ENCODE measurements around the gene DIPK1A. TPM values are rescaled to one million over a fixed set of nuclear protein-coding genes. Genes with fewer than 3 reads are reported as not detected.

The DIPK1A gene
- total RNA-seq, 1 donor from 2014 or later, result 5.7 TPM

GRCh38 chr1:92848201-92848600 is 113.1 kb downstream of the DIPK1A start:
- no peaks in the 10 kb centered on the region for H3K27me3 ChIP-seq (ENCODE audit: control insufficient read depth in 3 of 3, insufficient read depth in 3 of 3, low read length in 3 of 3)
- no peak overlapping the region for H3K27ac ChIP-seq (ENCODE audit: low read depth, low read length)
- peak overlapping the region in 1 of 3 donors; percentile 10 for H3K9ac ChIP-seq (ENCODE audit: low read depth in 1 of 3, low read length in 3 of 3)
- H3K4me1 ChIP-seq (ENCODE audit: control insufficient read depth in 3 of 3, insufficient read depth in 3 of 3, low read length in 3 of 3), result no peaks in the 10 kb centered on the region
- H3K4me3 ChIP-seq (ENCODE audit: low read length in 3 of 3), result no peak overlapping the region
- H3K36me3 ChIP-seq (ENCODE audit: control insufficient read depth in 3 of 3, insufficient read depth in 3 of 3, low read length in 3 of 3), result peaks cover 3 to 15% (median 10%) of the 10 kb centered on the region in 3 donors
- H3K9me3 ChIP-seq (ENCODE audit: control insufficient read depth in 3 of 3, low read length in 3 of 3), result no peaks in the 10 kb centered on the region

- H3K9ac ChIP-seq (ENCODE audit: low read depth in 1 of 3, low read length in 3 of 3), result no peak overlapping the region
- H3K27ac ChIP-seq (ENCODE audit: low read depth, low read length), result no peak overlapping the region
- no peak overlapping the region for H3K4me3 ChIP-seq (ENCODE audit: low read length in 3 of 3)
- H3K36me3 ChIP-seq (ENCODE audit: control insufficient read depth in 3 of 3, insufficient read depth in 3 of 3, low read length in 3 of 3), result peaks cover 18 to 33% (median 31%) of the 10 kb centered on the region in 3 donors
- H3K27me3 ChIP-seq (ENCODE audit: control insufficient read depth in 3 of 3, insufficient read depth in 3 of 3, low read length in 3 of 3), result no peaks in the 10 kb centered on the region
- no peaks in the 10 kb centered on the region for H3K4me1 ChIP-seq (ENCODE audit: control insufficient read depth in 3 of 3, insufficient read depth in 3 of 3, low read length in 3 of 3)
- no peaks in the 10 kb centered on the region for H3K9me3 ChIP-seq (ENCODE audit: control insufficient read depth in 3 of 3, low read length in 3 of 3)
Measured at GRCh38 chr1:92845908-92846307, 115.4 kb downstream of the DIPK1A start.

GRCh38 chr1:92844439-92844838 is 116.8 kb downstream of the DIPK1A start:
- H3K36me3 ChIP-seq (ENCODE audit: control insufficient read depth in 3 of 3, insufficient read depth in 3 of 3, low read length in 3 of 3), result peaks cover 24 to 44% (median 43%) of the 10 kb centered on the region in 3 donors

GRCh38 chr1:92843429-92844352 is 117.6 kb downstream of the DIPK1A start:
- Histone ChIP-seq H3K9me3 (ENCODE audit: control insufficient read depth in 3 of 3, low read length in 3 of 3) (no peaks in the 10 kb centered on the region), H3K27me3 (ENCODE audit: control insufficient read depth in 3 of 3, insufficient read depth in 3 of 3, low read length in 3 of 3) (no peaks in the 10 kb centered on the region), H3K4me1 (ENCODE audit: control insufficient read depth in 3 of 3, insufficient read depth in 3 of 3, low read length in 3 of 3) (peaks cover 0 to 5% (median 2%) of the 10 kb centered on the region in 3 donors), H3K4me3 (ENCODE audit: low read length in 3 of 3) (no peak overlapping the region), H3K9ac (ENCODE audit: low read depth in 1 of 3, low read length in 3 of 3) (no peak overlapping the region), H3K27ac (ENCODE audit: low read depth, low read length) (no peak overlapping the region), H3K36me3 (ENCODE audit: control insufficient read depth in 3 of 3, insufficient read depth in 3 of 3, low read length in 3 of 3) (peaks cover 24 to 52% (median 46%) of the 10 kb centered on the region in 3 donors)

More at GRCh38 chr1:92844439-92844838, 116.8 kb downstream of the DIPK1A start:
- Histone ChIP-seq H3K4me3 (ENCODE audit: low read length in 3 of 3) (no peak overlapping the region), H3K27ac (ENCODE audit: low read depth, low read length) (no peak overlapping the region), H3K4me1 (ENCODE audit: control insufficient read depth in 3 of 3, insufficient read depth in 3 of 3, low read length in 3 of 3) (peaks cover 0 to 2% (median 0%) of the 10 kb centered on the region in 3 donors), H3K9me3 (ENCODE audit: control insufficient read depth in 3 of 3, low read length in 3 of 3) (no peaks in the 10 kb centered on the region), H3K27me3 (ENCODE audit: control insufficient read depth in 3 of 3, insufficient read depth in 3 of 3, low read length in 3 of 3) (no peaks in the 10 kb centered on the region), H3K9ac (ENCODE audit: low read depth in 1 of 3, low read length in 3 of 3) (no peak overlapping the region)

GRCh38 chr1:92843046-92843423 is 118.2 kb downstream of the DIPK1A start:
- Histone ChIP-seq H3K9me3 (ENCODE audit: control insufficient read depth in 3 of 3, low read length in 3 of 3) (no peaks in the 10 kb centered on the region), H3K36me3 (ENCODE audit: control insufficient read depth in 3 of 3, insufficient read depth in 3 of 3, low read length in 3 of 3) (peaks cover 27 to 58% (median 53%) of the 10 kb centered on the region in 3 donors), H3K27me3 (ENCODE audit: control insufficient read depth in 3 of 3, insufficient read depth in 3 of 3, low read length in 3 of 3) (no peaks in the 10 kb centered on the region), H3K27ac (ENCODE audit: low read depth, low read length) (no peak overlapping the region), H3K9ac (ENCODE audit: low read depth in 1 of 3, low read length in 3 of 3) (no peak overlapping the region), H3K4me3 (ENCODE audit: low read length in 3 of 3) (no peak overlapping the region), H3K4me1 (ENCODE audit: control insufficient read depth in 3 of 3, insufficient read depth in 3 of 3, low read length in 3 of 3) (peaks cover 0 to 5% (median 2%) of the 10 kb centered on the region in 3 donors)

GRCh38 chr1:92842082-92843045 is 118.9 kb downstream of the DIPK1A start:
- no peak overlapping the region for H3K27ac ChIP-seq (ENCODE audit: low read depth, low read length)
- no peak overlapping the region for H3K9ac ChIP-seq (ENCODE audit: low read depth in 1 of 3, low read length in 3 of 3)
- peaks cover 0 to 5% (median 5%) of the 10 kb centered on the region in 3 donors for H3K4me1 ChIP-seq (ENCODE audit: control insufficient read depth in 3 of 3, insufficient read depth in 3 of 3, low read length in 3 of 3)
- no peak overlapping the region for H3K4me3 ChIP-seq (ENCODE audit: low read length in 3 of 3)
- H3K9me3 ChIP-seq (ENCODE audit: control insufficient read depth in 3 of 3, low read length in 3 of 3), result no peaks in the 10 kb centered on the region
- H3K27me3 ChIP-seq (ENCODE audit: control insufficient read depth in 3 of 3, insufficient read depth in 3 of 3, low read length in 3 of 3), result no peaks in the 10 kb centered on the region
- H3K36me3 ChIP-seq (ENCODE audit: control insufficient read depth in 3 of 3, insufficient read depth in 3 of 3, low read length in 3 of 3), result peaks cover 31 to 65% (median 60%) of the 10 kb centered on the region in 3 donors

GRCh38 chr1:92840600-92840999 is 120.7 kb downstream of the DIPK1A start:
- peaks cover 33 to 82% (median 74%) of the 10 kb centered on the region in 3 donors for H3K36me3 ChIP-seq (ENCODE audit: control insufficient read depth in 3 of 3, insufficient read depth in 3 of 3, low read length in 3 of 3)
- H3K4me1 ChIP-seq (ENCODE audit: control insufficient read depth in 3 of 3, insufficient read depth in 3 of 3, low read length in 3 of 3), result peaks cover 4 to 5% (median 5%) of the 10 kb centered on the region in 3 donors
- no peak overlapping the region for H3K4me3 ChIP-seq (ENCODE audit: low read length in 3 of 3)
- no peaks in the 10 kb centered on the region for H3K9me3 ChIP-seq (ENCODE audit: control insufficient read depth in 3 of 3, low read length in 3 of 3)
- H3K27ac ChIP-seq (ENCODE audit: low read depth, low read length), result no peak overlapping the region
- H3K9ac ChIP-seq (ENCODE audit: low read depth in 1 of 3, low read length in 3 of 3), result no peak overlapping the region
- H3K27me3 ChIP-seq (ENCODE audit: control insufficient read depth in 3 of 3, insufficient read depth in 3 of 3, low read length in 3 of 3), result no peaks in the 10 kb centered on the region

- Histone ChIP-seq H3K36me3 (ENCODE audit: control insufficient read depth in 3 of 3, insufficient read depth in 3 of 3, low read length in 3 of 3) (peaks cover 39 to 91% (median 82%) of the 10 kb centered on the region in 3 donors), H3K9me3 (ENCODE audit: control insufficient read depth in 3 of 3, low read length in 3 of 3) (no peaks in the 10 kb centered on the region), H3K4me1 (ENCODE audit: control insufficient read depth in 3 of 3, insufficient read depth in 3 of 3, low read length in 3 of 3) (peaks cover 10 to 13% (median 11%) of the 10 kb centered on the region in 3 donors), H3K27ac (ENCODE audit: low read depth, low read length) (no peak overlapping the region), H3K4me3 (ENCODE audit: low read length in 3 of 3) (no peak overlapping the region), H3K27me3 (ENCODE audit: control insufficient read depth in 3 of 3, insufficient read depth in 3 of 3, low read length in 3 of 3) (no peaks in the 10 kb centered on the region), H3K9ac (ENCODE audit: low read depth in 1 of 3, low read length in 3 of 3) (no peak overlapping the region)
Measured at GRCh38 chr1:92839442-92839841, 121.8 kb downstream of the DIPK1A start.

- Histone ChIP-seq H3K9me3 (ENCODE audit: control insufficient read depth in 3 of 3, low read length in 3 of 3) (no peaks in the 10 kb centered on the region), H3K27me3 (ENCODE audit: control insufficient read depth in 3 of 3, insufficient read depth in 3 of 3, low read length in 3 of 3) (no peaks in the 10 kb centered on the region), H3K9ac (ENCODE audit: low read depth in 1 of 3, low read length in 3 of 3) (peak overlapping the region in 1 of 3 donors; percentile 59), H3K36me3 (ENCODE audit: control insufficient read depth in 3 of 3, insufficient read depth in 3 of 3, low read length in 3 of 3) (peaks cover 36 to 93% (median 81%) of the 10 kb centered on the region in 3 donors), H3K4me3 (ENCODE audit: low read length in 3 of 3) (no peak overlapping the region), H3K27ac (ENCODE audit: low read depth, low read length) (no peak overlapping the region), H3K4me1 (ENCODE audit: control insufficient read depth in 3 of 3, insufficient read depth in 3 of 3, low read length in 3 of 3) (peaks cover 19 to 22% (median 20%) of the 10 kb centered on the region in 3 donors)
Measured at GRCh38 chr1:92838519-92838918, 122.7 kb downstream of the DIPK1A start.

Measured in skeletal muscle tissue (tissue), 4 donors.